ENCODE measurements around the gene UCHL5.

UCHL5 gene

DNA sequence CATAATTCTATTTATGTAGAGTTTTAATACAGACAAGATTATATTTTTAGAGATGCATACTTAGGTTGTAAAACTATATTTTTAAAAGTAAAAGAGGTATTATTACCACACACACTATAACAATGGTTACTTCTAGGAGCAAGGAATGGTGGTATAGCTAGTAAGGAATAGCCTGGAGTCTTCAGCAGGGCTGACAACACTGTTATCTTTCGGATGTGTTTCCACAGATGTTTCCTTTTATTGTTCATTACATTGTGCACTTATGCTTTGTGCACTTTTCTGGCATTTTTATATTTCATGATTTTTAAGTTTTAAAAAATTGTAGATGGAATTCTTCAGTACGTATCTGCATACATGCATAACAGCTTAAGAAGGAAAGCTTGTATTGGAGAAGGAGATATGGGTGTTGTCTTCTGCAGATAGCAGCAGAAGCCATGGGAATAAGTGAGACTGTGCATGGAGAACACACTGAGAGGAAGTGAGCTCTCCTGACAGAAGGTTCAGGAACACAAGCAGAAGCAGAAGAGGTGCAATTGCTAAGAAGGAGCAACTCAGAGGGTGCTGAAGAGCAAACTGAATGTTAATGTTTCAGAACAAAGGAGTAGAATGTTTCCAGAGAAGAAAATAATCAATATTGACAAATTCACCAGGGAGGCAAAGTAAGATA, 91.8 kb downstream of the UCHL5 start:
- in situ Hi-C loops (cut with MboI; ENCODE audit: low pct_unique_long_range_greater_than_20kb, low sequenced_read_pairs, unreplicated experiment), result no loop called here

DNA sequence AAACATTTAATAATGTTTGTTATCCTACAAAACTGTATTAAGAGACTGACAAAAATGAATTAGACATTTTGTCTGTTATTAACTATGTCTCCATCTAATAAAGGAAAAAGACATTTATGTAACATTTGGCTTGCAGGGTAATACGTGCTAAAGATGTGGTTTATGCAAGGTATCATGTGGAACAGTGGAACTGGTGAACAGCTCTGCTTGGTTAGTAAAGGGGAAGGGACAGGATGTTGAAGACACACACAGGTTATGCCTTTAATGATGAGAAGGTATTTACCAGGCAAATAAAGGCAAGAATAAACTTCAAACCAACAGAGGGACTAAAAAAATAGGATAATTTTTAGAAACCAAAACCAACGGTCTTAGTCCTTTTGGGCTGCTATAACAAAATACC, 93.1 kb downstream of the UCHL5 start:
- in situ Hi-C loops (cut with MboI; ENCODE audit: low pct_unique_long_range_greater_than_20kb, low sequenced_read_pairs, unreplicated experiment), result no loop called here
- TF ChIP-seq, protein P1, sequence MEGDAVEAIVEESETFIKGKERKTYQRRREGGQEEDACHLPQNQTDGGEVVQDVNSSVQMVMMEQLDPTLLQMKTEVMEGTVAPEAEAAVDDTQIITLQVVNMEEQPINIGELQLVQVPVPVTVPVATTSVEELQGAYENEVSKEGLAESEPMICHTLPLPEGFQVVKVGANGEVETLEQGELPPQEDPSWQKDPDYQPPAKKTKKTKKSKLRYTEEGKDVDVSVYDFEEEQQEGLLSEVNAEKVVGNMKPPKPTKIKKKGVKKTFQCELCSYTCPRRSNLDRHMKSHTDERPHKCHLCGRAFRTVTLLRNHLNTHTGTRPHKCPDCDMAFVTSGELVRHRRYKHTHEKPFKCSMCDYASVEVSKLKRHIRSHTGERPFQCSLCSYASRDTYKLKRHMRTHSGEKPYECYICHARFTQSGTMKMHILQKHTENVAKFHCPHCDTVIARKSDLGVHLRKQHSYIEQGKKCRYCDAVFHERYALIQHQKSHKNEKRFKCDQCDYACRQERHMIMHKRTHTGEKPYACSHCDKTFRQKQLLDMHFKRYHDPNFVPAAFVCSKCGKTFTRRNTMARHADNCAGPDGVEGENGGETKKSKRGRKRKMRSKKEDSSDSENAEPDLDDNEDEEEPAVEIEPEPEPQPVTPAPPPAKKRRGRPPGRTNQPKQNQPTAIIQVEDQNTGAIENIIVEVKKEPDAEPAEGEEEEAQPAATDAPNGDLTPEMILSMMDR (IDR thresholded peaks at IDR 0.05; ENCODE audit: extremely low read depth, insufficient read depth, missing control alignments), result no peak
- no peak for DNase-seq (ENCODE audit: low spot score)

More for the DNA sequence above, 91.8 kb downstream of the UCHL5 start:
- TF ChIP-seq, protein P1 (IDR thresholded peaks at IDR 0.05; ENCODE audit: extremely low read depth, insufficient read depth, missing control alignments), result no peak
- DNase-seq (ENCODE audit: low spot score), result no peak

DNA sequence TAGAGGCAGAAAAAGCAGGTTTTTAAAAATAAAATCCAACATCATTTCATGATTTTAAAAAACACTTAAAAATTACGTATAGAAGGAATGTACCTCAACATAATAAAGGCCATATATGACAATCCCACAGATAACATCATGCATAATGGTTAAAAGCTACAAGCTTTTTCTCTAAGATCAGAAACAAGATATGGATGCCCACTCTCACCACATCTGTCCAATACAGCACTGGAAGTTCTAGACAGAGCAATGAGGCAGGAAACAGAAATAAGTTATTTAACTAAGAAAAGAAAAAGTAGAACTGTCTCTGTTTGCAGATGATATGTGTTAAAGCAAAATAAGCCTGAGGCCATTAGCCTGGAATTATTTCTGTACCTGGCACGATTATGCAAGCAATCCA, 96.3 kb downstream of the UCHL5 start:
- no peak for DNase-seq (ENCODE audit: low spot score)

More for the DNA sequence above, 96.3 kb downstream of the UCHL5 start:
- TF ChIP-seq, protein P1 (IDR thresholded peaks at IDR 0.05; ENCODE audit: extremely low read depth, insufficient read depth, missing control alignments), result no peak
- in situ Hi-C loops (cut with MboI; ENCODE audit: low pct_unique_long_range_greater_than_20kb, low sequenced_read_pairs, unreplicated experiment), result no loop called here
